Stimulated activated CD4-positive, alpha-beta T cell treated with anti-CD3 and anti-CD28 coated beads, TNF-alpha, amount 100 ng/mL, for 1 hour (primary cell): Measurements from ENCODE around the gene DBNDD1.

Source experiments
- DNase-seq, 3 donors: peaks; one replicate each; pipeline ENCODE4 v3.0.0-alpha.2; 2020; ENCODE audit warnings: low read depth in 3 of 3, low spot score in 1 of 3

Gene DBNDD1

GRCh38 chr16:89965447-89966225, 53.6 kb downstream of the DBNDD1 start:
- DNase-seq: no peak

GRCh38 chr16:89964201-89964600, 55.1 kb downstream of the DBNDD1 start:
- no peak for DNase-seq

- no peak for DNase-seq
Observed at GRCh38 chr16:89962754-89963498, 56.3 kb downstream of the DBNDD1 start.

- DNase-seq: no peak
Observed at GRCh38 chr16:89961920-89962319, 57.3 kb downstream of the DBNDD1 start.

GRCh38 chr16:89960966-89961365, 58.3 kb downstream of the DBNDD1 start:
- DNase-seq: no peak

- DNase-seq: no peak
Observed at GRCh38 chr16:89958596-89958995, 60.7 kb downstream of the DBNDD1 start.

- no peak for DNase-seq
Observed at GRCh38 chr16:89958068-89958467, 61.2 kb downstream of the DBNDD1 start.

GRCh38 chr16:89957216-89957785, 62.0 kb downstream of the DBNDD1 start:
- DNase-seq: no peak

GRCh38 chr16:89956505-89957215, 62.6 kb downstream of the DBNDD1 start:
- no peak for DNase-seq

- no peak for DNase-seq
Observed at GRCh38 chr16:89955001-89955685, 64.1 kb downstream of the DBNDD1 start.
